ENCODE results near the gene ADD1. TPM values are rescaled to one million over a fixed set of nuclear protein-coding genes. Genes with fewer than 3 reads are reported as not detected.

Gene ADD1
- total and polyA plus RNA-seq, 2 experiments from 2014 or later: 230 to 274 TPM

GRCh38 chr4:2930758-2931511, 87.3 kb downstream of the ADD1 start:
- peaks cover 5% of the 10 kb centered on the region for H3K4me1 ChIP-seq (ENCODE audit: low read depth)
- no peaks in the 10 kb centered on the region for H3K27me3 ChIP-seq
- H3K36me3 ChIP-seq: peaks cover 20% of the 10 kb centered on the region
- peak; percentile 6 for TF ChIP-seq CTCF (IDR thresholded peaks at IDR 0.05; ENCODE audit: low read depth, low read length)
- peak overlapping the region; percentile 64 for H3K27ac ChIP-seq
- H3K4me3 ChIP-seq: no peak overlapping the region
- H3K9me3 ChIP-seq (ENCODE audit: low read depth): no peaks in the 10 kb centered on the region
- DNase-seq (ENCODE audit: low read depth in 1 of 2, low spot score in 1 of 2): no peak

GRCh38 chr4:2931512-2932301, 88.1 kb downstream of the ADD1 start:
- no peak for TF ChIP-seq CTCF (IDR thresholded peaks at IDR 0.05; ENCODE audit: low read depth, low read length)
- no peak for DNase-seq (ENCODE audit: low read depth in 1 of 2, low spot score in 1 of 2)
- Histone ChIP-seq H3K4me3 (no peak overlapping the region), H3K27me3 (no peaks in the 10 kb centered on the region), H3K36me3 (peaks cover 17% of the 10 kb centered on the region), H3K4me1 (ENCODE audit: low read depth) (peaks cover 5% of the 10 kb centered on the region), H3K27ac (peak overlapping the region; percentile 54), H3K9me3 (ENCODE audit: low read depth) (no peaks in the 10 kb centered on the region)

GRCh38 chr4:2932321-2932950, 88.8 kb downstream of the ADD1 start:
- Histone ChIP-seq H3K4me1 (ENCODE audit: low read depth) (peaks cover 5% of the 10 kb centered on the region), H3K4me3 (no peak overlapping the region), H3K9me3 (ENCODE audit: low read depth) (no peaks in the 10 kb centered on the region), H3K27me3 (no peaks in the 10 kb centered on the region), H3K27ac (peak overlapping the region; percentile 54), H3K36me3 (peaks cover 16% of the 10 kb centered on the region)
- TF ChIP-seq CTCF (IDR thresholded peaks at IDR 0.05; ENCODE audit: low read depth, low read length): no peak
- no peak for DNase-seq (ENCODE audit: low read depth in 1 of 2, low spot score in 1 of 2)

GRCh38 chr4:2932951-2933565, 89.4 kb downstream of the ADD1 start:
- TF ChIP-seq CTCF (IDR thresholded peaks at IDR 0.05; ENCODE audit: low read depth, low read length): no peak
- Histone ChIP-seq H3K27ac (peak overlapping the region; percentile 54), H3K4me3 (no peak overlapping the region), H3K27me3 (no peaks in the 10 kb centered on the region), H3K9me3 (ENCODE audit: low read depth) (no peaks in the 10 kb centered on the region), H3K36me3 (peaks cover 13% of the 10 kb centered on the region), H3K4me1 (ENCODE audit: low read depth) (peaks cover 5% of the 10 kb centered on the region)
- no peak for DNase-seq (ENCODE audit: low read depth in 1 of 2, low spot score in 1 of 2)

GRCh38 chr4:2933566-2934076, 90.0 kb downstream of the ADD1 start:
- DNase-seq (ENCODE audit: low read depth in 1 of 2, low spot score in 1 of 2): no peak
- TF ChIP-seq CTCF (IDR thresholded peaks at IDR 0.05; ENCODE audit: low read depth, low read length): no peak
- Histone ChIP-seq H3K36me3 (peaks cover 13% of the 10 kb centered on the region), H3K27ac (no peak overlapping the region), H3K27me3 (no peaks in the 10 kb centered on the region), H3K9me3 (ENCODE audit: low read depth) (no peaks in the 10 kb centered on the region), H3K4me1 (ENCODE audit: low read depth) (peaks cover 5% of the 10 kb centered on the region), H3K4me3 (peak overlapping the region; percentile 94)
